HFFc6 (cell line): ENCODE data around the gene BCL2L12. TPM values are rescaled to one million over a fixed set of nuclear protein-coding genes. Genes with fewer than 3 reads are reported as not detected.
A peak's percentile ranks its signal among the peaks of the same experiment; 100 is the strongest.

ENCODE experiments used
- DNase-seq: peaks from one replicate; pipeline ENCODE4 v3.0.0-alpha.2; 2018
- H3K27ac Mint-ChIP-seq: 2 replicates; pipeline ENCODE4 v1.8.0; 2020; ENCODE audit warnings: mild to moderate bottlenecking, mixed read lengths
- H3K27me3 Mint-ChIP-seq: 2 replicates; pipeline ENCODE4 v1.8.0; 2021; ENCODE audit warnings: mild to moderate bottlenecking, moderate library complexity, mixed read lengths; ENCODE audit not compliant: insufficient read depth
- H3K36me3 Mint-ChIP-seq: 2 replicates; pipeline ENCODE4 v1.8.0; 2021; ENCODE audit warnings: low read depth, mixed read lengths
- H3K4me1 Mint-ChIP-seq: 2 replicates; pipeline ENCODE4 v1.8.0; 2020; ENCODE audit warnings: low read depth, mixed read lengths
- H3K4me3 Mint-ChIP-seq: 2 replicates; pipeline ENCODE4 v1.8.0; 2020; ENCODE audit warnings: mild to moderate bottlenecking, moderate library complexity, mixed read lengths
- H3K9me3 Mint-ChIP-seq: 2 replicates; pipeline ENCODE4 v1.8.0; 2020; ENCODE audit warnings: mild to moderate bottlenecking, mixed read lengths
- total RNA-seq, 6 experiments: library from RNA; stranded (reverse); fragmentation: NEBNext Ultra II Directional; extraction: Animal tissue kit (Norgen Biotek cat#: 25700); gene quantifications; 2 replicates in 1 of 6; 3 replicates in 5 of 6; pipeline ENCODE4 v1.2.3, GENCODE V29; 2021
- TF ChIP-seq, protein P1 (sequence below): fragments of 200-600 bp; sonication (generic); IDR thresholded peaks from 2 replicates; pipeline ENCODE4 v1.5.0; 2021; ENCODE audit warnings: antibody characterized with exemption, mild to moderate bottlenecking

The BCL2L12 gene
- total RNA-seq, 6 experiments from 2014 or later, result 23.9 to 34.2 (median 33.4) TPM

DNA sequence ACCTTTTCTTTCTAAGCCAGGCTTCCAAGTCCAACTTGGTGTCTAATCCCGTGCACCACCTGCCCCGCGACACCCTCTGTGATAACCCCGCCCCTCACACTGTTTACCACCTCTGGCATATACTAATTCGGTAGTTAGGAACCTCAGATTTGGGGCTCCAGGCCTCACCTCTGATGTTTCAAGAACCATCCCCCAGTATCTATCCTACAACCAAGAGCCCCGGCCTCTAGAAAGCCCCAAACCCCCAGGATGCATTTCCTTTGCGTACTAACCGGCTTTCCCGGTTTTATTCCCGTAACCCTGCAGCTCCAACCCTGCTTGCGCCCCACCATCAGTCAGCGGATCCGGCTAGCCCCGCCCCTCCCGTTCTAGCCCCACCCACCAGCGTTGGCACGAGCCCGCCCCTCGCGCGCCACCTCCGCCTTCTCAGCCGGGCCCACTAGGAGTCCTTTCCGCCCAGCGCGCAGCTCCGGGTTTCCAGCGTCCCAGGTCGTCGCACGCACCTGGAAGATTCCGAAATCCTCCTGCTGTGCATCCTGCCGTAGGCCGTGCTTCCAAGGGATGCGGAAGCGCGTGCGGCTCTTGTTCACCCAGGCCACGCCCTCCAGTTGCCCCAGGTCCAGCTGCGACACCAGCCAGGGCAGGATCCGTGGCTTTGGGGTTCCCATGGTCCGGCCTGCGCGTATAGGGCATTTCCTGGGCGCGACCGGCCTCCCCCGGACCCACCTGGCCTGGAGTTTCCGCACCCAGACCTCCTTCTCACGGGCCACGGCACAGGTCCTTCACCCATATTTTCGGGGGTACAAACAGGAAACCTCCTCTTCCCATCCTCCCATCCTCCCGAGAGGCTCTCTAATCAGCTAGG, 1.3 kb upstream of the BCL2L12 start:
- Mint-ChIP-seq H3K9me3 (no peaks in the 10 kb centered on the region), H3K36me3 (peaks cover 10% of the 10 kb centered on the region; the same call in 1 of the 2 replicates), H3K27ac (peak overlapping the region; percentile 85), H3K27me3 (peaks cover 11% of the 10 kb centered on the region), H3K4me1 (peaks cover 22% of the 10 kb centered on the region), H3K4me3 (peak overlapping the region; percentile 93)
- DNase-seq, result peak; percentile 79
- TF ChIP-seq, protein P1, sequence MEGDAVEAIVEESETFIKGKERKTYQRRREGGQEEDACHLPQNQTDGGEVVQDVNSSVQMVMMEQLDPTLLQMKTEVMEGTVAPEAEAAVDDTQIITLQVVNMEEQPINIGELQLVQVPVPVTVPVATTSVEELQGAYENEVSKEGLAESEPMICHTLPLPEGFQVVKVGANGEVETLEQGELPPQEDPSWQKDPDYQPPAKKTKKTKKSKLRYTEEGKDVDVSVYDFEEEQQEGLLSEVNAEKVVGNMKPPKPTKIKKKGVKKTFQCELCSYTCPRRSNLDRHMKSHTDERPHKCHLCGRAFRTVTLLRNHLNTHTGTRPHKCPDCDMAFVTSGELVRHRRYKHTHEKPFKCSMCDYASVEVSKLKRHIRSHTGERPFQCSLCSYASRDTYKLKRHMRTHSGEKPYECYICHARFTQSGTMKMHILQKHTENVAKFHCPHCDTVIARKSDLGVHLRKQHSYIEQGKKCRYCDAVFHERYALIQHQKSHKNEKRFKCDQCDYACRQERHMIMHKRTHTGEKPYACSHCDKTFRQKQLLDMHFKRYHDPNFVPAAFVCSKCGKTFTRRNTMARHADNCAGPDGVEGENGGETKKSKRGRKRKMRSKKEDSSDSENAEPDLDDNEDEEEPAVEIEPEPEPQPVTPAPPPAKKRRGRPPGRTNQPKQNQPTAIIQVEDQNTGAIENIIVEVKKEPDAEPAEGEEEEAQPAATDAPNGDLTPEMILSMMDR, result 0 out of 2 replicates have a peak, but pooled peaks have one; percentile 10

DNA sequence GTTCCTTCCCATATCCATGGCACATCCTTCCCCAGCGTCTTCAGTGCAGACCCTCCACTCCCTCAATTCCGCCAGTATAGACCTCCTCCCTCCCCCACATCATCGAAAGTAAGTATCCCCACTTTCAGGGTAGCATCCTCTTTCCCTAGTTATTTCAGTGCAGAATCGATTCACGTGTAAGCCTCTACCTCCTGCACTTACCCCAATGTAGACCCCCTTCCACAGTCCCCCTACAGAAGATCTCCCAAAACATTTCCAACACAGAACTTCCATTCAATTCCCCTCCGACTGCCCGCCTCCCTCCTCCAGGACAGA, 740 bp upstream of the BCL2L12 start:
- peak overlapping the region; percentile 85 for H3K27ac Mint-ChIP-seq
- no peaks in the 10 kb centered on the region for H3K9me3 Mint-ChIP-seq
- peaks cover 22% of the 10 kb centered on the region for H3K4me1 Mint-ChIP-seq
- DNase-seq, result no peak
- TF ChIP-seq, protein P1, result no peak
- peaks cover 11% of the 10 kb centered on the region for H3K27me3 Mint-ChIP-seq
- peak overlapping the region; percentile 93 for H3K4me3 Mint-ChIP-seq
- peaks cover 9% of the 10 kb centered on the region; the same call in 1 of the 2 replicates for H3K36me3 Mint-ChIP-seq

DNA sequence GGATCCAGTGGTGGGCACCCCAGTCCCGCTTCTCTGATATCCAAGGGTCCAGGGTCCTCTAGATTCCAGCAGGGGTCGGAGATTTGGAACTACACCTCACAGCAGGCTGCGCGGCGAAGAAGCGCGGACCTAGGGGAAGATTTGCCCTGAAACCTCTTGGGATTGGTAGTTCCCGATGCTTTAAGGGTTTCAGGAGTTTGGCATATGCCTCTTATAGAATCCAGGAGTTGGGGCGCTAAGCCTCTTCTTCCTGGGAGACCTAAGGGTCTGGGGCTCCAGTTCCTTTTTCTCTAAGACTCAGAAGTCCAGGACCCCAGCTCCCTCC, 349 bp downstream of the BCL2L12 start:
- DNase-seq, result no peak
- peaks cover 11% of the 10 kb centered on the region for H3K27me3 Mint-ChIP-seq
- H3K4me3 Mint-ChIP-seq, result peak overlapping the region; percentile 93
- peaks cover 4% of the 10 kb centered on the region; the same call in 1 of the 2 replicates for H3K36me3 Mint-ChIP-seq
- peak overlapping the region; percentile 85 for H3K27ac Mint-ChIP-seq
- peaks cover 22% of the 10 kb centered on the region for H3K4me1 Mint-ChIP-seq
- H3K9me3 Mint-ChIP-seq, result no peaks in the 10 kb centered on the region
- TF ChIP-seq, protein P1, result peak; percentile 14; the same call in 1 of the 2 replicates

DNA sequence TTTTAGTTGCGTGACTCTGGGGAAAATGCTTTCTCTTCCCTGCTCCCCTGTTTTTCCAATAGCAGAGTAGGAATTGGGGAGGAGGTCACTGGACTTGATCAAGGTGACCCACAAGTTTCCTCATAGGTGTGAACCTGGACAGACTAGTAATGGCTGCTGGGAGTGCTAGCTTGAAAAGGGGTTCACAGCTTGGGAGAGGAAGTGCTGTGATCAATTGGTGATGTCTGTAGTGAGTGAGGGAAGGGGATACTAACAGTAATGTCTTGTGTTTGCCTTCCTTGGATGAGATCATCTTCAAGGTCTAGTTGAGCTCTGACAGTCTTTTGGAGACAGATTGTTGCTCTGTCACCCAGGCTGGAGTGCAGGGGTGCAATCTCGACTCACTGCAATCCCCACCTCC, 1.7 kb downstream of the BCL2L12 start:
- H3K4me3 Mint-ChIP-seq, result peak overlapping the region; percentile 93

DNA sequence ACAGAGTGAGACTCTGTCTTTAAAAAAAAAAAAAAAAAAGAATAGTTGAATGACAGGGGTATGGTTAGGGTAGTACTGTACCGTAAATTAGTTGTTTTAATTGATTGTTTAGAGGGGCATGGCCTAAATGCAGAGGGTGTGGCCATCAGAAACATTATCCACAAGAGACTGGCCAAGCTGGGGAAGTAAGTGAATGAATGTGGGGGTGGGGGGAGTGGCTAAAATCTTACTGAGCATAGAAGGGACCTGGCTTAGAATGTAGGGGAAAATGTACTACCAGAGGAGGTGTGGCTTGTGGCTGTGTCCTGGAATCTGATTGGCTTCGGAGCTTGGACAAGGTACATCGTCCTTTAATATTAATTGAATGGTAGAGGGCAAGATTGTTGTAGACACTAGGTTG, 3.8 kb downstream of the BCL2L12 start:
- Mint-ChIP-seq H3K27ac (no peak overlapping the region), H3K27me3 (peaks cover 8% of the 10 kb centered on the region), H3K4me3 (no peak overlapping the region), H3K36me3 (peaks cover 4% of the 10 kb centered on the region; the same call in 1 of the 2 replicates), H3K4me1 (peaks cover 19% of the 10 kb centered on the region), H3K9me3 (no peaks in the 10 kb centered on the region)
- no peak for DNase-seq
- TF ChIP-seq, protein P1, result no peak

More for the DNA sequence above, 1.7 kb downstream of the BCL2L12 start:
- Mint-ChIP-seq H3K27me3 (peaks cover 11% of the 10 kb centered on the region), H3K9me3 (no peaks in the 10 kb centered on the region), H3K4me1 (peaks cover 27% of the 10 kb centered on the region), H3K27ac (peak overlapping the region; percentile 12; the same call in 1 of the 2 replicates), H3K36me3 (peaks cover 4% of the 10 kb centered on the region; the same call in 1 of the 2 replicates)
- TF ChIP-seq, protein P1, result no peak
- DNase-seq, result no peak
